Heart right ventricle (tissue), 16 donors: Measurements from ENCODE around the gene ST6GALNAC4. TPM values are rescaled to one million over a fixed set of nuclear protein-coding genes. Genes with fewer than 3 reads are reported as not detected.

Source experiments
- ATAC-seq, 8 donors: fragments of 200-7000 bp; cut with Tn5 transposase; one replicate each; pipeline ENCODE4 v1.9.1; 2020; ENCODE audit warnings: mild to moderate bottlenecking in 8 of 8, moderate library complexity in 8 of 8, moderate number of reproducible peaks in 1 of 8
- DNase-seq, 2 donors: peaks; one replicate each; pipeline ENCODE4 v3.0.0-alpha.2; 2020
- H3K27ac ChIP-seq, 10 donors: fragments of 200-600 bp; sonication (generic) in 2 of 10; one replicate each; pipeline versions ENCODE4 v1.5.0 to v1.8.0; 2020 to 2022; ENCODE audit warnings: mild to moderate bottlenecking in 3 of 10
- H3K27me3 ChIP-seq, 7 donors: fragments of 200-600 bp; one replicate each; pipeline ENCODE4 v1.8.0; 2021 to 2022; ENCODE audit warnings: mild to moderate bottlenecking in 2 of 7
- H3K36me3 ChIP-seq, 9 donors: fragments of 200-600 bp; sonication (generic) in 1 of 9; one replicate each; pipeline versions ENCODE4 v1.5.0 to v1.8.0; 2020 to 2022; ENCODE audit warnings: mild to moderate bottlenecking in 2 of 9
- H3K4me1 ChIP-seq, 9 donors: fragments of 200-600 bp; sonication (generic) in 1 of 9; one replicate each; pipeline versions ENCODE4 v1.5.0 to v1.8.0; 2020 to 2022; ENCODE audit warnings: mild to moderate bottlenecking in 4 of 9
- H3K4me3 ChIP-seq, 10 donors: fragments of 200-600 bp; sonication (generic) in 2 of 10; one replicate each; pipeline versions ENCODE4 v1.5.0 to v1.8.0; 2020 to 2022; ENCODE audit warnings: mild to moderate bottlenecking in 7 of 10, moderate library complexity in 2 of 10
- H3K9me3 ChIP-seq, 11 donors: fragments of 200-600 bp in 10 of 11; sonication (generic) in 2 of 11; one replicate each; pipeline versions ENCODE4 v1.5.0 to v1.8.0; 2013 to 2022; ENCODE audit warnings: mild to moderate bottlenecking in 2 of 11, control low read depth in 1 of 11, moderate library complexity in 1 of 11
- WGBS, 2 donors: extraction: QIAGEN DNeasy Blood & Tissue Kit; methylation state at CpG; one replicate each; pipeline ENCODE4 v1.1.7; 2013; ENCODE audit warnings: inconsistent platforms in 1 of 2; 5-methylcytosine and 5-hydroxymethylcytosine counted together
- intact Hi-C, 10 donors: fragments of 100-400 bp; cut with DNase I; formaldehyde crosslinking; loops; one replicate each; pipeline versions ENCODE4 v1.11.1 to v1.14.2; 2022
- polyA plus RNA-seq, 2 donors: library from polyadenylated mRNA; stranded (reverse); fragments of 200-250 nt; gene quantifications; one replicate each; pipeline ENCODE4 v1.2.3, GENCODE V29; 2013
- total RNA-seq, 10 donors: library from RNA; stranded (reverse); fragmentation: NEBNext Ultra II Directional in 3 of 10; extraction: Animal tissue kit (Norgen Biotek cat#: 25700) in 3 of 10; gene quantifications; one replicate each; pipeline versions ENCODE4 v1.2.1 to v1.2.4, GENCODE V29; 2021 to 2023
- TF ChIP-seq, protein P1 (sequence below), 9 donors: fragments of 200-600 bp; sonication (generic) in 2 of 9; IDR thresholded peaks; one replicate each; pipeline versions ENCODE4 v1.5.0 to v1.8.0; 2021 to 2022; ENCODE audit warnings: antibody characterized with exemption in 9 of 9, mild to moderate bottlenecking in 5 of 9, moderate library complexity in 1 of 9
- donor health status: Arrhythmogenic right ventricular cardiomyopathy.
- donor health status: ischemic (EF 13 %, LVEDD 7.1; RV severe dilation, severe dysfunction).
- donor health status: healthy with polysubstance abuse.
- donor health status: DM: no; HTN: yes; CAD: no.
- donor health status: DM: no; HTN: no; CAD: no.
- donor health status: ischemic (EF 25% LVEDD 6.9; RV normal size, moderate dysfunction).
- donor health status: ischemic (EF 25% LVEDD 5.7; RV mildly dilated, moderate dysfunction).
- donor health status: healthy.
- donor health status: DM: yes; HTN: yes; CAD: no.
- donor health status: Ischemic cardiomyopathy.
- donor health status: ischemic (EF 35%, LVEDD 5.7; RV mildly dilated, moderate dysfunction).
- donor health status: nonischemic (EF 11% LVEDD 7.7; RV severe dilation, severe dysfunction).
- donor health status: DM: yes; HTN: yes; CAD: no.
- donor health status: PGD.
- donor health status: ischemic (EF 29% LVEDD 5.4; RV normal size, mild dysfunction).
- donor health status: nonischemic (EF 23%, LVEDD 6.1; RV moderate dilation, normal function).

The ST6GALNAC4 gene
- total and polyA plus RNA-seq, 12 donors, result 10.8 to 52.9 (median 33.9) TPM

DNA sequence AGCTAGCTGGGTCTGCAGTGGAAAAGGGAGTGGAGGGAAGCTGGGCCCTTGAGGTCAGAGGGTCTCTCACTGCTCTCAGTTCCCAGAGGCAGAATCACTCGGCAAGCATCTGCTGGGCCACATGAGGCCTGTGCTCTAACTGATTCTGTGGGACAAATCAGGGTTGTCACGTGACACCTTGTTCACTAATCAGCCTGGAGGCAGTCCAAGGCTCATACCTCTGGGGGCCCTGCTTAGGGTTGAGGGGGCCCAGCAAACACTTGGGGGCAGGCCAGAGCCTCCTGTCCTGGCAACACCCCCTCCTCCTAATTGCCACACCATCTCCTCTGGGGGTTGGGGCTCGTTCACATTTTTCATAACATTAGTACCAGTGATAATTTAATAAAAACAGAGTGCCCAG, 29.9 kb upstream of the ST6GALNAC4 start:
- peaks cover 0 to 49% (median 9%) of the 10 kb centered on the region in 9 donors for H3K36me3 ChIP-seq

DNA sequence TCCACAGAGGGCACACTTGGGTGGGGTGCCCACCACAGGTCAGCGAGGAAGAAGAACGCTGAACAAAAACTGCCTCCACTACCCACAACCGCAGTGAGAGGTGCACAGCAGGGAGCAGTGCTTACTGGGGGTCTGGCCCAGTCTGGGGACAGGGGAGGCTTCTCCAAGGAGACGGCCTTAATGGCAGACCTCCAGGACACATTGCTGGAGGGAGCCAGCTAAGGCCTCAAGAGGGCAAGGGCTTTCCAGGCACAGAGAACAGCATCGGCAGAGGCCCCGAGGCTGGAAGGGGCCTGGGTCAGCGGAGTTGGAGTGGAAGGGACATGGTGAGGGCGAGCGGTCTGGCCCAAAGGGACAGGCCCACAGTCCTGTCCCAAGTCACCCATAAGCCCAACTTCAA, 29.1 kb upstream of the ST6GALNAC4 start:
- H3K27me3 ChIP-seq, result no peaks in the 10 kb centered on the region
- peaks cover 0 to 50% (median 9%) of the 10 kb centered on the region in 9 donors for H3K36me3 ChIP-seq
- TF ChIP-seq, protein P1, sequence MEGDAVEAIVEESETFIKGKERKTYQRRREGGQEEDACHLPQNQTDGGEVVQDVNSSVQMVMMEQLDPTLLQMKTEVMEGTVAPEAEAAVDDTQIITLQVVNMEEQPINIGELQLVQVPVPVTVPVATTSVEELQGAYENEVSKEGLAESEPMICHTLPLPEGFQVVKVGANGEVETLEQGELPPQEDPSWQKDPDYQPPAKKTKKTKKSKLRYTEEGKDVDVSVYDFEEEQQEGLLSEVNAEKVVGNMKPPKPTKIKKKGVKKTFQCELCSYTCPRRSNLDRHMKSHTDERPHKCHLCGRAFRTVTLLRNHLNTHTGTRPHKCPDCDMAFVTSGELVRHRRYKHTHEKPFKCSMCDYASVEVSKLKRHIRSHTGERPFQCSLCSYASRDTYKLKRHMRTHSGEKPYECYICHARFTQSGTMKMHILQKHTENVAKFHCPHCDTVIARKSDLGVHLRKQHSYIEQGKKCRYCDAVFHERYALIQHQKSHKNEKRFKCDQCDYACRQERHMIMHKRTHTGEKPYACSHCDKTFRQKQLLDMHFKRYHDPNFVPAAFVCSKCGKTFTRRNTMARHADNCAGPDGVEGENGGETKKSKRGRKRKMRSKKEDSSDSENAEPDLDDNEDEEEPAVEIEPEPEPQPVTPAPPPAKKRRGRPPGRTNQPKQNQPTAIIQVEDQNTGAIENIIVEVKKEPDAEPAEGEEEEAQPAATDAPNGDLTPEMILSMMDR (IDR thresholded peaks at IDR 0.05), result no peak
- peak in 1 of 2 donors; percentile 7 for DNase-seq
- intact Hi-C loops, result loop anchor here in 4 of 10 donors (2.0 to 10.0 kb wide), 3 partner anchors 36 to 169 kb away; partner anchors contain the start of gene EEIG1 (in 2 of the 4)
- H3K9me3 ChIP-seq, result no peaks in the 10 kb centered on the region
- peak overlapping the region in 6 of 10 donors; percentile 15 to 80 (median 52) for H3K27ac ChIP-seq
- no peak for ATAC-seq
- peaks cover 1 to 83% (median 29%) of the 10 kb centered on the region in 9 donors for H3K4me1 ChIP-seq
- H3K4me3 ChIP-seq, result no peak overlapping the region
- 73 to 81% methylated on average over 9 of the region's 9 CpGs for WGBS, 2 donors

More for the DNA sequence above, 29.9 kb upstream of the ST6GALNAC4 start:
- H3K4me1 ChIP-seq, result peaks cover 4 to 90% (median 34%) of the 10 kb centered on the region in 9 donors
- TF ChIP-seq, protein P1 (IDR thresholded peaks at IDR 0.05), result no peak
- DNase-seq, result peak in 1 of 2 donors; percentile 11
- H3K27ac ChIP-seq, result peak overlapping the region in 6 of 10 donors; percentile 15 to 80 (median 52)
- intact Hi-C loops, result loop anchor here in 4 of 10 donors (2.0 to 10.0 kb wide), 3 partner anchors 36 to 168 kb away; partner anchors contain the start of gene EEIG1 (in 2 of the 4)
- ATAC-seq, result no peak
- WGBS, 2 donors, result 45 to 52% methylated on average over 3 of the region's 3 CpGs
- no peak overlapping the region for H3K4me3 ChIP-seq
- H3K9me3 ChIP-seq, result no peaks in the 10 kb centered on the region
- no peaks in the 10 kb centered on the region for H3K27me3 ChIP-seq

DNA sequence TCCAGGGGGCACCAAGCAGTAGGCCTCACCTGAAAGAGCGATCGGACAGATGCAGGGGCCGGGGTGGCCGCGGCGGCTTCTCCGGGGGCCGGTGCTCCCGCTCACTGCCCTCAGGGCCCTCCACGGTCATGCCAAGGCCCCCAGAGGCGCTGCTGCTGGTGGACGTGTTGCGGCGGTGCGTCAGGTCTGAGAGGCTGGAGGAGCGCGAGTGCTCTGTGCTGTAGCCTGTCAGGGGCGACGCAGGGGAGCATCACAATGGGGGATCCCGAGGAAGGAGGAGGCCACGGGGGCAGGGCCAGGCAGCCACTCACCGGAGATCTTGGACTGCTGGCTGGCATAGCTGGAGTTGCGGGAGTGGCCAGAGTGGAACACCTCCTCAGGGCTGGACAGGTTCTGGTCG, 28.5 kb upstream of the ST6GALNAC4 start:
- peak in 1 of 2 donors; percentile 14 for DNase-seq
- Histone ChIP-seq H3K4me3 (no peak overlapping the region), H3K27me3 (no peaks in the 10 kb centered on the region), H3K36me3 (peaks cover 0 to 50% (median 9%) of the 10 kb centered on the region in 9 donors), H3K9me3 (no peaks in the 10 kb centered on the region), H3K4me1 (peaks cover 0 to 77% (median 24%) of the 10 kb centered on the region in 9 donors), H3K27ac (peak overlapping the region in 5 of 10 donors; percentile 15 to 80 (median 56))
- 90 to 91% methylated on average over 24 of the region's 24 CpGs for WGBS, 2 donors
- no peak for ATAC-seq
- TF ChIP-seq, protein P1 (IDR thresholded peaks at IDR 0.05), result no peak
- intact Hi-C loops, result loop anchor here in 4 of 10 donors (5.0 to 10.0 kb wide), 2 partner anchors 37 to 169 kb away; partner anchors contain the start of gene EEIG1 (in 2 of the 4)

DNA sequence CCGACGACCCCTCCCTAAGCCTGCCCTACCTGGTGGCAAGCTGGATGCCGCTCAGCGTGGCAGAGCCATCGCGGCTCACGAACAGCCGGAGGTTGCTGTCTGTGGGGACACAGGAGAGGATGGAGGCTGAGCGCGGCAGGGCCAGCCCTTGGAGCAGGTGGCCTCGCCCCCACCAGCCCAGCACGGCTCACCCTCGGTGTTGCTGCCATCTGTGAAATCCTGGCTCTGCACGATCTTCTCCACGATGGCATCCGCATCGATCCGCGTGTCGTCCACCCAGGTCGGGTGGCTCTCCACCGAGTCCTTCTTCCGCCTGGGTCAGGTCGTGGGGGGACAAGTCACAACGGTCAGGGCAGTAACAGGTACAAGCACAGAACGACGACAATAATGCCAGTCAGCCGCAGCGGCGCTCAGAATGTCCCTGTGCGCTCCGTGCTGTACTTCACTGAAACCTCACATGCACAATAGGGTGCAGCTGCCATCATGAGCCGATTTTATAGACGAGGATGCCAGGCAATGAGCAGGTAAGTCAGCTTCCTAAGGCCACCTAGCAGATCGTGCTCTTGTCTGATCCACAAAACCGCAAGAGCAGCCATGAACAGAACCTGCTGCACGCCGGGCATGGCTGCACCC, 27.9 kb upstream of the ST6GALNAC4 start:
- WGBS, 2 donors, result 94 to 95% methylated on average over 38 of the region's 38 CpGs

More for the DNA sequence above, 27.9 kb upstream of the ST6GALNAC4 start:
- Histone ChIP-seq H3K4me3 (no peak overlapping the region), H3K36me3 (peaks cover 0 to 50% (median 9%) of the 10 kb centered on the region in 9 donors), H3K9me3 (no peaks in the 10 kb centered on the region), H3K27ac (peak overlapping the region in 1 of 10 donors; percentile 1), H3K27me3 (no peaks in the 10 kb centered on the region), H3K4me1 (peaks cover 0 to 70% (median 21%) of the 10 kb centered on the region in 9 donors)
- TF ChIP-seq, protein P1 (IDR thresholded peaks at IDR 0.05), result no peak
- intact Hi-C loops, result loop anchor here in 8 of 10 donors (5.0 to 10.0 kb wide), 4 partner anchors 38 to 173 kb away; partner anchors contain the start of gene EEIG1 (in 2 of the 8)
- DNase-seq, result peak in 1 of 2 donors; percentile 12
- no peak for ATAC-seq
